Tibial nerve (tissue), 4 donors: ENCODE data around the gene ADGRG1. TPM values are rescaled to one million over a fixed set of nuclear protein-coding genes. Genes with fewer than 3 reads are reported as not detected.
A peak's percentile ranks its signal among the peaks of the same experiment; 100 is the strongest.

Experiments
- DNase-seq, 2 donors: peaks; one replicate each; pipeline ENCODE4 v3.0.0-alpha.2; 2019; ENCODE audit warnings: low spot score in 2 of 2
- H3K27ac ChIP-seq, 4 donors: fragments of 200-600 bp; sonication (generic) in 3 of 4; one replicate each; pipeline ENCODE4 v1.5.1; 2017 to 2019; ENCODE audit warnings: mild to moderate bottlenecking in 1 of 4
- H3K27me3 ChIP-seq, 2 donors: fragments of 200-600 bp; sonication (generic) in 1 of 2; one replicate each; pipeline versions ENCODE4 v1.5.1 to v1.6.0; 2017 to 2019
- H3K36me3 ChIP-seq, 3 donors: fragments of 200-600 bp; sonication (generic); one replicate each; pipeline ENCODE4 v1.5.1; 2018 to 2019
- H3K4me1 ChIP-seq, 4 donors: fragments of 200-600 bp; sonication (generic) in 3 of 4; one replicate each; pipeline ENCODE4 v1.5.1; 2017 to 2019
- H3K4me3 ChIP-seq, 4 donors: fragments of 200-600 bp; sonication (generic) in 3 of 4; one replicate each; pipeline ENCODE4 v1.5.1; 2017 to 2019; ENCODE audit warnings: mild to moderate bottlenecking in 1 of 4, moderate library complexity in 1 of 4
- H3K9me3 ChIP-seq, 4 donors: fragments of 200-600 bp; sonication (generic) in 3 of 4; one replicate each; pipeline ENCODE4 v1.5.1; 2017 to 2019
- CTCF ChIP-seq, 5 experiments: fragments of 200-600 bp in 3 of 5; fragments of 450-650 bp in 2 of 5; sonication (generic) in 3 of 5; IDR thresholded peaks; one replicate each; pipeline ENCODE4 v1.5.1; 2016 to 2019; ENCODE audit warnings: antibody characterized with exemption in 5 of 5, mild to moderate bottlenecking in 3 of 5, moderate library complexity in 2 of 5
- EP300 ChIP-seq, 2 donors: sonication (generic); formaldehyde crosslinking; IDR thresholded peaks; one replicate each; pipeline ENCODE4 v1.6.1; 2017; ENCODE audit warnings: antibody characterized with exemption in 2 of 2, mild to moderate bottlenecking in 1 of 2
- POLR2A ChIP-seq, 2 donors: fragments of 450-650 bp; IDR thresholded peaks; one replicate each; pipeline ENCODE4 v1.6.1; 2017; ENCODE audit warnings: antibody characterized with exemption in 2 of 2, mild to moderate bottlenecking in 2 of 2, moderate library complexity in 2 of 2
- WGBS, 2 donors: methylation state at CpG; one replicate each; pipeline ENCODE4 v1.1.5; 2018; 5-methylcytosine and 5-hydroxymethylcytosine counted together
- total RNA-seq, 4 donors: library from RNA; depleted of rRNA; stranded (reverse); fragments of >200 nt; gene quantifications; one replicate each; pipeline ENCODE4 v1.1.0, GENCODE V29; 2016

The ADGRG1 gene
- total RNA-seq, 4 donors from 2014 or later, result 9.0 to 59.4 (median 41.8) TPM

GRCh38 chr16:57636184-57636583 is 7.8 kb downstream of the ADGRG1 start:
- no peaks in the 10 kb centered on the region for H3K36me3 ChIP-seq
- no peak for DNase-seq
- H3K4me3 ChIP-seq, result no peak overlapping the region
- 79 to 81% methylated on average over 5 of the region's 5 CpGs for WGBS, 2 donors
- H3K27ac ChIP-seq, result peak overlapping the region; percentile 70 to 95 (median 80)
- H3K4me1 ChIP-seq, result peaks cover 0 to 83% (median 64%) of the 10 kb centered on the region in 4 donors
- TF ChIP-seq POLR2A (IDR thresholded peaks at IDR 0.05), result no peak
- no peak for TF ChIP-seq EP300 (IDR thresholded peaks at IDR 0.05)
- no peak for TF ChIP-seq CTCF (IDR thresholded peaks at IDR 0.05)
- no peaks in the 10 kb centered on the region for H3K9me3 ChIP-seq
- no peaks in the 10 kb centered on the region for H3K27me3 ChIP-seq

DNA sequence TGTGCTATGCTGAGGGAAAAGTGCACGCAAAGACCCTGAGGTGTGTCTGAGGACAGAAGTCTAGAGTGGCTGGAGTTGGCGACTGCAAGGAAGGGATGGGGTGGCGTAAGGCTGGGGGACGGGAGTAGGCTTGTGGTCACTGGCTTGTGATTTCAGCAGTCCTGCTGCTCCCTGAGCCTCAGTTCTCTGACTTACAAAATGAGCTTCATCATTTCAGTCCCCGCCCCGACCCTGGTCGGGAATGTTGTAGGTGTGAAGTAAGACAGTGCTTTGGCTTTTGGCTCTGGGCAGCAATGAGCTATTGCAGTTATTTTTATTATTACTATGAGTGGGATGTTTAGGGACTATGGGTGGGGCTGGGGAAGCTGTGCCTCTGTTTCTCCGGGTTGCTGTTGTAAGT is 8.6 kb downstream of the ADGRG1 start:
- Histone ChIP-seq H3K4me3 (no peak overlapping the region), H3K27ac (peak overlapping the region; percentile 70 to 95 (median 80)), H3K27me3 (no peaks in the 10 kb centered on the region), H3K4me1 (peaks cover 0 to 74% (median 59%) of the 10 kb centered on the region in 4 donors), H3K36me3 (no peaks in the 10 kb centered on the region), H3K9me3 (no peaks in the 10 kb centered on the region)
- TF ChIP-seq CTCF (IDR thresholded peaks at IDR 0.05) (no peak), EP300 (IDR thresholded peaks at IDR 0.05) (no peak), POLR2A (IDR thresholded peaks at IDR 0.05) (no peak)
- WGBS, 2 donors, result 32 to 33% methylated on average over 8 of the region's 8 CpGs
- peak in 1 of 2 donors; percentile 17 for DNase-seq

DNA sequence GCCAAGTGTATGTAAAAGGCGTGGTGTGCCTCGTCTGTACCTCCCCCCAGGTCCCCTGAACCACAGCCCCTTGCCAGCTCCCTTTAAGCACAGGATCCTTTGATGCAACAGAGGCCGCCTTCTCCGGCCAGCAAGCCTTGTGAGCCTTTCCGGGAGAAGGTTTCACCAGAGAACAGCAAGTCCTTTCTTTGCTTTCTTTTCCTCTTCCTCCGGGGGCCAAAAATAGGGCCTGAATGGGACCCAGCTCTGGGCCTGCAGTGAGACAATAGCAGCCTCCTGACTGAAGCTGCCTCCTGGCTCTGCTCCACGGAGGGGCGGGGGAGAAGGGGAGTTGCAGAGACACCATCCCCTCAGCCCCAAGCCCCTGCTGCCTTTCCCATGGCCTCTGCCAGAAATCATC is 9.0 kb downstream of the ADGRG1 start:
- Histone ChIP-seq H3K27me3 (no peaks in the 10 kb centered on the region), H3K4me1 (peaks cover 0 to 74% (median 58%) of the 10 kb centered on the region in 4 donors), H3K27ac (peak overlapping the region; percentile 70 to 95 (median 80)), H3K36me3 (no peaks in the 10 kb centered on the region), H3K4me3 (no peak overlapping the region), H3K9me3 (no peaks in the 10 kb centered on the region)
- WGBS, 2 donors, result 12% methylated on average over 8 of the region's 8 CpGs
- TF ChIP-seq EP300 (IDR thresholded peaks at IDR 0.05) (peak; percentile 60 to 79), POLR2A (IDR thresholded peaks at IDR 0.05) (no peak)
- DNase-seq, result peak; percentile 16 to 39

DNA sequence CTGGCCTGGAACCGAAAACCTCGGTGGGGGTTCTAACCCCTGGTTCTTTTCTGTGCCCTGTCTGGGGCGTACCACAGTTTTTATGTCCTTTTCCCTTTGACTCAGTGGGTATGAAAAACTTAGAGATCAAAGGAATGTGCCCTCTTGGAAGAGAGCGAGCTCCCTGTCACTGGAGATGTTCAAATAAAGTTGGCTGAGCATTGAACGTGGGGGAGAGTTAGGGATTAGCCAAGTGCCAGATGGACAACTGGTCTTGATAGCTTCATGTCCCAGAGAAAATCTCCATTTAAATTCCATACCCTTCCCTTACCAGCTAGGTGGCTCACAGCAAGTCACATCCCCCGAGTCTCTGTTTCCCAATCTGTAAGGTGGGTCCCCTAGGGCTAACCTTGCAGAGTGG is 9.5 kb downstream of the ADGRG1 start:
- Histone ChIP-seq H3K9me3 (no peaks in the 10 kb centered on the region), H3K4me3 (no peak overlapping the region), H3K4me1 (peaks cover 0 to 75% (median 58%) of the 10 kb centered on the region in 4 donors), H3K27ac (peak overlapping the region; percentile 70 to 95 (median 80)), H3K27me3 (no peaks in the 10 kb centered on the region), H3K36me3 (no peaks in the 10 kb centered on the region)
- TF ChIP-seq POLR2A (IDR thresholded peaks at IDR 0.05), result no peak
- TF ChIP-seq EP300 (IDR thresholded peaks at IDR 0.05), result no peak
- no peak for TF ChIP-seq CTCF (IDR thresholded peaks at IDR 0.05)
- no peak for DNase-seq
- 49 to 58% methylated on average over 6 of the region's 6 CpGs for WGBS, 2 donors

- H3K9me3 ChIP-seq, result no peaks in the 10 kb centered on the region
- H3K27me3 ChIP-seq, result no peaks in the 10 kb centered on the region
- DNase-seq, result no peak
- 82 to 88% methylated on average over 2 of the region's 2 CpGs for WGBS, 2 donors
- TF ChIP-seq EP300 (IDR thresholded peaks at IDR 0.05) (no peak), CTCF (IDR thresholded peaks at IDR 0.05) (no peak), POLR2A (IDR thresholded peaks at IDR 0.05) (no peak)
- H3K36me3 ChIP-seq, result no peaks in the 10 kb centered on the region
- H3K4me1 ChIP-seq, result peaks cover 0 to 75% (median 61%) of the 10 kb centered on the region in 4 donors
- peak overlapping the region; percentile 49 to 95 (median 78) for H3K27ac ChIP-seq
- no peak overlapping the region for H3K4me3 ChIP-seq
Measured at GRCh38 chr16:57638381-57638780, 10.0 kb downstream of the ADGRG1 start.
